Lower lobe of right lung (tissue), 2 donors: ENCODE measurements around the gene GET4. TPM values are rescaled to one million over a fixed set of nuclear protein-coding genes. Genes with fewer than 3 reads are reported as not detected.

Experiments used
- ATAC-seq, 2 donors: fragments of 200-7000 bp; cut with Tn5 transposase; one replicate each; pipeline ENCODE4 v1.9.1; 2020 to 2022; ENCODE audit warnings: mild to moderate bottlenecking in 2 of 2, moderate library complexity in 2 of 2
- DNase-seq: peaks from one replicate; pipeline ENCODE4 v3.0.0-alpha.2; 2020
- H3K27ac ChIP-seq: fragments of 200-600 bp; one replicate; pipeline ENCODE4 v1.8.0; 2022
- H3K27me3 ChIP-seq: fragments of 200-600 bp; one replicate; pipeline ENCODE4 v1.8.0; 2022; ENCODE audit warnings: low read depth
- H3K36me3 ChIP-seq: fragments of 200-600 bp; one replicate; pipeline ENCODE4 v1.8.0; 2022; ENCODE audit warnings: mild to moderate bottlenecking
- H3K4me1 ChIP-seq: fragments of 200-600 bp; one replicate; pipeline ENCODE4 v1.8.0; 2022
- H3K4me3 ChIP-seq: fragments of 200-600 bp; one replicate; pipeline ENCODE4 v1.8.0; 2022; ENCODE audit warnings: mild to moderate bottlenecking
- H3K9me3 ChIP-seq: fragments of 200-600 bp; one replicate; pipeline ENCODE4 v1.8.0; 2022
- CTCF ChIP-seq: fragments of 200-600 bp; IDR thresholded peaks from one replicate; pipeline ENCODE4 v1.8.0; 2022; ENCODE audit warnings: antibody characterized with exemption, mild to moderate bottlenecking
- intact Hi-C: fragments of 100-400 bp; cut with DNase I; formaldehyde crosslinking; loops from one replicate; pipeline ENCODE4 v1.11.0; 2022
- total RNA-seq: library from RNA; stranded (reverse); fragmentation: NEBNext Ultra II Directional; extraction: Animal tissue kit (Norgen Biotek cat#: 25700); gene quantifications from one replicate; pipeline ENCODE4 v1.2.1, GENCODE V29; 2021
- donor health status: DM: no; HTN: yes; CAD: no; lungs with severe emphysema.

Gene GET4
- total RNA-seq, 1 donor from 2014 or later: 31.7 TPM

GRCh38 chr7:884191-885003 lies 8.0 kb downstream of the GET4 start:
- intact Hi-C loops: no loop called here
- Histone ChIP-seq H3K4me3 (no peak overlapping the region), H3K27ac (no peak overlapping the region), H3K36me3 (peaks cover 42% of the 10 kb centered on the region), H3K9me3 (no peaks in the 10 kb centered on the region), H3K4me1 (peaks cover 5% of the 10 kb centered on the region), H3K27me3 (no peaks in the 10 kb centered on the region)
- DNase-seq (no peak), ATAC-seq (no peak)
- no peak for TF ChIP-seq CTCF

- H3K27ac ChIP-seq: no peak overlapping the region
- H3K4me1 ChIP-seq: no peaks in the 10 kb centered on the region
- H3K4me3 ChIP-seq: no peak overlapping the region
- no peaks in the 10 kb centered on the region for H3K9me3 ChIP-seq
- no peaks in the 10 kb centered on the region for H3K27me3 ChIP-seq
- TF ChIP-seq CTCF: no peak
- DNase-seq (peak; percentile 38), ATAC-seq (no peak)
- intact Hi-C loops: no loop called here
- H3K36me3 ChIP-seq: peaks cover 42% of the 10 kb centered on the region
These were observed 9.0 kb downstream of the GET4 start for GRCh38 chr7:885261-885892.

GRCh38 chr7:885893-886625 lies 9.7 kb downstream of the GET4 start:
- Histone ChIP-seq H3K9me3 (no peaks in the 10 kb centered on the region), H3K36me3 (peaks cover 49% of the 10 kb centered on the region), H3K27me3 (no peaks in the 10 kb centered on the region), H3K4me3 (no peak overlapping the region), H3K4me1 (no peaks in the 10 kb centered on the region), H3K27ac (no peak overlapping the region)
- TF ChIP-seq CTCF: no peak
- peak; percentile 37 for DNase-seq
- ATAC-seq: no peak
- intact Hi-C loops: no loop called here

GRCh38 chr7:886626-887487 lies 10.5 kb downstream of the GET4 start:
- ATAC-seq (no peak), DNase-seq (peak; percentile 38)
- peaks cover 57% of the 10 kb centered on the region for H3K36me3 ChIP-seq
- H3K4me1 ChIP-seq: no peaks in the 10 kb centered on the region
- no peak overlapping the region for H3K4me3 ChIP-seq
- H3K27ac ChIP-seq: no peak overlapping the region
- no peaks in the 10 kb centered on the region for H3K27me3 ChIP-seq
- H3K9me3 ChIP-seq: no peaks in the 10 kb centered on the region
- intact Hi-C loops: no loop called here
- TF ChIP-seq CTCF: no peak

GRCh38 chr7:887488-887820 lies 11.1 kb downstream of the GET4 start:
- peaks cover 62% of the 10 kb centered on the region for H3K36me3 ChIP-seq

More at GRCh38 chr7:887488-887820, 11.1 kb downstream of the GET4 start:
- Histone ChIP-seq H3K27ac (no peak overlapping the region), H3K27me3 (no peaks in the 10 kb centered on the region), H3K9me3 (no peaks in the 10 kb centered on the region), H3K4me3 (no peak overlapping the region), H3K4me1 (no peaks in the 10 kb centered on the region)
- intact Hi-C loops: no loop called here
- TF ChIP-seq CTCF: no peak
- DNase-seq: peak; percentile 38
- no peak for ATAC-seq
